Peyer's patch (tissue), 4 donors: ENCODE measurements around the gene SECISBP2L. TPM values are rescaled to one million over a fixed set of nuclear protein-coding genes. Genes with fewer than 3 reads are reported as not detected.

Source experiments
- DNase-seq, 3 donors: peaks; one replicate each; pipeline ENCODE4 v3.0.0-alpha.2; 2017 to 2019
- H3K27ac ChIP-seq, 4 donors: fragments of 200-600 bp; sonication (generic); one replicate each; pipeline ENCODE4 v1.5.1; 2016 to 2019
- H3K27me3 ChIP-seq, 2 donors: fragments of 200-600 bp; sonication (generic); one replicate each; pipeline ENCODE4 v1.5.1; 2019
- H3K36me3 ChIP-seq, 3 donors: fragments of 200-600 bp; sonication (generic); one replicate each; pipeline ENCODE4 v1.5.1; 2016 to 2019
- H3K4me1 ChIP-seq, 4 donors: fragments of 200-600 bp; sonication (generic); one replicate each; pipeline ENCODE4 v1.5.1; 2016 to 2019
- H3K4me3 ChIP-seq, 4 donors: fragments of 200-600 bp; sonication (generic); 1 replicate in 3 of 4; 2 replicates in 1 of 4; pipeline ENCODE4 v1.5.1; 2016 to 2019; ENCODE audit warnings: mild to moderate bottlenecking in 1 of 4
- H3K9me3 ChIP-seq, 4 donors: fragments of 200-600 bp; sonication (generic); one replicate each; pipeline ENCODE4 v1.5.1; 2016 to 2019; ENCODE audit warnings: mild to moderate bottlenecking in 1 of 4
- POLR2A ChIP-seq, 2 donors: fragments of 450-650 bp; IDR thresholded peaks; one replicate each; pipeline ENCODE4 v1.5.1; 2017; ENCODE audit warnings: antibody characterized with exemption in 2 of 2, mild to moderate bottlenecking in 2 of 2, moderate library complexity in 2 of 2
- total RNA-seq, 4 donors: library from RNA; depleted of rRNA; stranded (reverse); fragments of >200 nt; gene quantifications; one replicate each; pipeline ENCODE4 v1.1.0, GENCODE V29; 2016
- TF ChIP-seq, protein P1 (sequence below), 6 experiments: fragments of 450-650 bp in 4 of 6; fragments of 200-600 bp in 2 of 6; sonication (generic) in 1 of 6; IDR thresholded peaks; one replicate each; pipeline ENCODE4 v1.5.1; 2017 to 2019; ENCODE audit warnings: antibody characterized with exemption in 6 of 6, mild to moderate bottlenecking in 3 of 6, moderate library complexity in 1 of 6

SECISBP2L gene
- total RNA-seq, 4 donors from 2014 or later: 29.7 to 41.0 (median 34.5) TPM

DNA sequence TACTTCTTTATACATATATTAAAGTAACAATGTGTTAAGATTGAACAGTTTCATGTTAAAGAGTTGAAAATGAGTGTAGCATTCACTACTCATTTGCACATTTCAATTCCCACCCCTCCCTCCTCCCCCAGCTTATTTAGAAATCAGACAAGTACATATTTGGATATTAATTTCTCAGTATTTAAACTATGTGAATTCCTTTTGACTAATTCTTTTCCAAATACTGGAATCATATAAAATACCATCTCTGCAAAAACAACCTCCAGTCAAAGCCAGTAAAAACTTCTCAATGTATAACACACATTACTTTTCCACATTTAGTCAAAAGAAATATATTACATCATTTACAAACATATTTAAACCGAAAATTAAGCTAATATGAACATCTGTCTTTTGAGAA lies 57.1 kb downstream of the SECISBP2L start:
- no peaks in the 10 kb centered on the region for H3K9me3 ChIP-seq
- no peak overlapping the region for H3K27ac ChIP-seq
- H3K4me1 ChIP-seq: no peaks in the 10 kb centered on the region
- peaks cover 0 to 27% (median 0%) of the 10 kb centered on the region in 3 donors for H3K36me3 ChIP-seq
- TF ChIP-seq POLR2A (IDR thresholded peaks at IDR 0.05): no peak
- TF ChIP-seq, protein P1, sequence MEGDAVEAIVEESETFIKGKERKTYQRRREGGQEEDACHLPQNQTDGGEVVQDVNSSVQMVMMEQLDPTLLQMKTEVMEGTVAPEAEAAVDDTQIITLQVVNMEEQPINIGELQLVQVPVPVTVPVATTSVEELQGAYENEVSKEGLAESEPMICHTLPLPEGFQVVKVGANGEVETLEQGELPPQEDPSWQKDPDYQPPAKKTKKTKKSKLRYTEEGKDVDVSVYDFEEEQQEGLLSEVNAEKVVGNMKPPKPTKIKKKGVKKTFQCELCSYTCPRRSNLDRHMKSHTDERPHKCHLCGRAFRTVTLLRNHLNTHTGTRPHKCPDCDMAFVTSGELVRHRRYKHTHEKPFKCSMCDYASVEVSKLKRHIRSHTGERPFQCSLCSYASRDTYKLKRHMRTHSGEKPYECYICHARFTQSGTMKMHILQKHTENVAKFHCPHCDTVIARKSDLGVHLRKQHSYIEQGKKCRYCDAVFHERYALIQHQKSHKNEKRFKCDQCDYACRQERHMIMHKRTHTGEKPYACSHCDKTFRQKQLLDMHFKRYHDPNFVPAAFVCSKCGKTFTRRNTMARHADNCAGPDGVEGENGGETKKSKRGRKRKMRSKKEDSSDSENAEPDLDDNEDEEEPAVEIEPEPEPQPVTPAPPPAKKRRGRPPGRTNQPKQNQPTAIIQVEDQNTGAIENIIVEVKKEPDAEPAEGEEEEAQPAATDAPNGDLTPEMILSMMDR (IDR thresholded peaks at IDR 0.05): no peak
- DNase-seq: no peak
- no peaks in the 10 kb centered on the region for H3K27me3 ChIP-seq
- H3K4me3 ChIP-seq: no peak overlapping the region

DNA sequence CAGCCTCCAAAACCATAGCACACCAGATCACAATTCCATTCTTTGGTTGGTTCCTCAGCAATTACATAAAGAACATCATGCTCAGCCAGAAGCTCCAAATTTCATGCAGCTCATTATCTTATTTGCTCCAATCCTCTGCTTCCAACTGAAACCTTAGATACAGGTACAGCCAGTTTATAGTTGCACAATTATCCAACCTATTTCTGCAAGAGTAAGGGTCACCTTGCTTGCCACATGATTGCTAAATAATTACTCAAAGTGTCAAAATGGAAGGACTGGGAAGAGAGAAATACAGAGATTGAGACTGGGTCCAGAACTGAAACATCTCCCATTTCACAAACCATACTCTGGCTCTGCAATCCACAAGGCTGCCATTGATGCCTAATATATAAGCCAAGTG lies 59.1 kb downstream of the SECISBP2L start:
- TF ChIP-seq, protein P1 (IDR thresholded peaks at IDR 0.05): no peak
- no peak for TF ChIP-seq POLR2A (IDR thresholded peaks at IDR 0.05)

DNA sequence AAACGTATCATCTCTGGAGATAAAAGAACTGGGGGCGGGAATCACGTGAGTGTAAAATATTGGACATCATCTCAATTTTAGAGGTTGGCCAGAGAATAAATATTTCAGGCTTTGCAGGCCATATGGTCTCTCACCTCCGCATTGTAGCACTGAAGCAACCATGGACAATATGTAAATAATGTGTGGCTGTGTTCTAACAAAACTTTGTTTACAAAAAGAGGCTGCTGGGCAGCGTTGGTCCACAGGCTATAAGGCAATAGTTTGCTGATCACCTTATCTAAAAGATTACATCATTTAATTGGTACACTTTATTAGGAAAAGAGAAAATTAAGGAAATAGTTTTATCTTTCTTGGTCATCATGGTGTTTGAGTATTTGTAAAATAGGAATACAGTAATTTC lies 60.0 kb downstream of the SECISBP2L start:
- no peaks in the 10 kb centered on the region for H3K27me3 ChIP-seq
- no peak overlapping the region for H3K4me3 ChIP-seq
- TF ChIP-seq, protein P1 (IDR thresholded peaks at IDR 0.05): no peak
- TF ChIP-seq POLR2A (IDR thresholded peaks at IDR 0.05): no peak
- H3K36me3 ChIP-seq: peaks cover 0 to 7% (median 0%) of the 10 kb centered on the region in 3 donors
- no peak overlapping the region for H3K27ac ChIP-seq
- no peaks in the 10 kb centered on the region for H3K9me3 ChIP-seq
- no peaks in the 10 kb centered on the region for H3K4me1 ChIP-seq
- no peak for DNase-seq

More for the DNA sequence above, 59.1 kb downstream of the SECISBP2L start:
- DNase-seq: no peak
- Histone ChIP-seq H3K4me3 (no peak overlapping the region), H3K27ac (no peak overlapping the region), H3K27me3 (no peaks in the 10 kb centered on the region), H3K9me3 (no peaks in the 10 kb centered on the region), H3K4me1 (no peaks in the 10 kb centered on the region), H3K36me3 (peaks cover 0 to 16% (median 0%) of the 10 kb centered on the region in 3 donors)

DNA sequence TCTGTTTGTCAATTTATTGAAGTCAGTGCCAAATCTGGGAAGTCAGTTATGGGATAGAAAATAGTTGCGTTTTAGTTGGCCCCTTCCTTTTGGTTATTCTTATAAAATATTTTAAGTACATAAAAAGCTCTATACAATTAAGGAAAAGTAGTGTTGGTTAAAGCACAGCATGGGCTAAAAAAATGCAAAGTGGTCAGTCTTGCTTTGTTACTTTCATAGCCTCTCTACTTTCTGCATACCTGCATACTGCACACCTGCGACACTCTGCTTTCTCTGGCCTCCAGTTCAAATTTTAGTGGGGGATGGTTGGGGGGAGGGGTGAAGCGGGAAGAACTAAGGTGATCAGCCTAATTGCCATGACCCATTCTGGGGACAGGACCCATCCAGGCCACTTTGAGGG lies 60.7 kb downstream of the SECISBP2L start:
- H3K27ac ChIP-seq: no peak overlapping the region
- no peaks in the 10 kb centered on the region for H3K27me3 ChIP-seq
- no peak for DNase-seq
- TF ChIP-seq, protein P1 (IDR thresholded peaks at IDR 0.05): no peak
- no peak for TF ChIP-seq POLR2A (IDR thresholded peaks at IDR 0.05)
- no peak overlapping the region for H3K4me3 ChIP-seq
- H3K4me1 ChIP-seq: no peaks in the 10 kb centered on the region
- H3K36me3 ChIP-seq: peaks cover 0 to 4% (median 0%) of the 10 kb centered on the region in 3 donors
- H3K9me3 ChIP-seq: no peaks in the 10 kb centered on the region

DNA sequence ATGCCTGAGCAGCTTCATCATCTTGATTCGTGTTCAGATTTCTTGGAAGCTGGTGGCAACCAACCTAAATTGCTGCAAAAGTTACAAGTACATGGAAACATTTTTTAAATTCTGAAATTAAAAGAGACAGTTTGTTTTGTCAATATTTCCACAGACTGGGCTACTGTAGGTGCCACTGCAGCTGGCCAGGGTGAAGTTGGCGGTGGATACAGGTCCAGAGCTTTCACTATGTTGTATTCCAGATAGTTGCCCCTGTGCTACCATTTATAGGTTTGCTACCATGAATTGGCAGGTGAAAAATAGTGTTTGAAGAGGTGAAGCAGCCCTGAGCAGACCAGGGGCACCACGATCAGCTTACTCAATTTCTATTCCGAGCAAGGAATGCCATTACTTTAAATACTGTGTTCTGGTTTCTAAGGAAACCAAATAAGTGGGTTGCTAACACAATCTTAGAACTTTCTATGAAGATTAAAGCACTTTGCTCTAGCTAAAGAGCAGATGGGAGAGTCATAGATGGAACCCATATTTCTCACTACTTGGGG lies 61.4 kb downstream of the SECISBP2L start:
- no peak for DNase-seq
- Histone ChIP-seq H3K27ac (no peak overlapping the region), H3K4me1 (no peaks in the 10 kb centered on the region), H3K9me3 (no peaks in the 10 kb centered on the region), H3K4me3 (no peak overlapping the region), H3K27me3 (no peaks in the 10 kb centered on the region), H3K36me3 (no peaks in the 10 kb centered on the region)
- TF ChIP-seq POLR2A (IDR thresholded peaks at IDR 0.05): no peak
- TF ChIP-seq, protein P1 (IDR thresholded peaks at IDR 0.05): no peak
